Measurements from ENCODE around the gene LTB4R2.

The LTB4R2 gene

DNA sequence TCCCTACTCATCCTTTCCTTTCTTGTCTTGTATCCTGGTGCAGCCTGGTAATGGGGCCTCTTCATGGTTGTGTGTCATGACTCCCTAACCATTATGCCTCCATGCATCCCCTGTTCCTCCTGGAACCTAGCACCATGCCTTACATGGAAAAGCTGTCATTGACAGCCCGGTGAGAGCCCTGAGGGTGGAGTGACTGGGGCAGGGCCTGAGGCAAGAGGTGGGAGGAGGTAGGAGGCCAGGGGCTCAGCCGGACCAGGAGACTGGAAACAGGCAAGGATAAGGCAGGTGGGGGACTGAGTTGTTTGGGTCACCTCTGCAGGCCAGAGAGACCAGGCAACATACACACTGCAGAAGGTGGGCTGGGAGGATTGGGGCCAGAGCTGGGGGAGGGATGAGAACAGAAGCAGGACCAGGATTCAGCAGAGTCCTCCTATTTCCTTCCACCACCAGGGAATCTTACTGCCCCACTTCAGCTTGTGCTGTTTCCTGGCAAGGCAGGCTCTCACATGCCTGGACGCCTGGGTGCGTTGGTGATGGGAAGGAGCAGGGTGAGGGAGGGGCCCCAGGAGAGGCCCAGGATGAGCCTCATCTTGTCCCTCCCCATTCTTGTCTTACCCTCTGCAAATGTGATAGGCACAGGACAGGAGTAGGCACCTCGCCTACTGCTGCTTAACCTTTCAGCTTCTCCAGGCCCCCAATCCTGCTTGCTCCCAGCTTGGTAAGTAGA, at the start of gene LTB4R2:
LTB4R2 (plus strand) TSS at position 603 of the 727 bp plus-strand sequence. CDS start 525 bp downstream, outside the sequence.
- H3K9me3 ChIP-seq (ENCODE audit: control insufficient read depth, insufficient read depth, low read length) = no peaks in the 10 kb centered on the region

DNA sequence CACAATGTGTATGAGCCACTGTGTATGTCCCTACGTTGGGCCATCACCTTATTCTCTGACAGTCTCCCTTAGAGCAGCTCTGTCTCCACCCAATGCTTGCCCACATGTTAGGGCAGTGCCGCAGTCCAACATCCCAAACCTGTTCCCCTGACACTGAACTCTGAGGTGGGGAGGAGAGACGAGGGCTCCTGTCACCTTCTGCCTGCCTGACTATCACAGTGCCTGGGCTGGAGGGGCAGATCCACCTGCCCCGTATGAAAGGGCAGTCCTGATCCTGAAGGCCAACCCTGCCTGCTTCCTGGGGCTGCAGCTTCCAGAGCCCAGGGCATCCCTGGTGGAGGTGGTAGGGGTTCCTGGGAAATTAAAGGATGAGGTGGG, 49.2 kb upstream of the LTB4R2 start:
- Histone ChIP-seq H3K4me1 (ENCODE audit: control insufficient read depth, insufficient read depth, low read length) (no peaks in the 10 kb centered on the region), H3K9ac (ENCODE audit: low read depth, low read length) (no peak overlapping the region), H3K36me3 (ENCODE audit: control insufficient read depth, insufficient read depth, low read length) (no peaks in the 10 kb centered on the region), H3K9me3 (ENCODE audit: control insufficient read depth, insufficient read depth, low read length) (no peaks in the 10 kb centered on the region), H3K27me3 (ENCODE audit: control insufficient read depth, insufficient read depth, low read length) (no peaks in the 10 kb centered on the region), H3K27ac (ENCODE audit: low read depth, low read length) (no peak overlapping the region), H3K4me3 (ENCODE audit: low read depth, low read length) (no peak overlapping the region)

More for the DNA sequence above, at the start of gene LTB4R2:
- Histone ChIP-seq H3K9ac (ENCODE audit: low read depth, low read length) (no peak within 1 kb of the TSS), H3K27me3 (ENCODE audit: control insufficient read depth, insufficient read depth, low read length) (no peaks in the 10 kb centered on the region; the same call in 1 of the 2 replicates), H3K27ac (ENCODE audit: low read depth, low read length) (no peak within 1 kb of the TSS), H3K36me3 (ENCODE audit: control insufficient read depth, insufficient read depth, low read length) (peaks cover 37% of the 10 kb centered on the region), H3K4me1 (ENCODE audit: control insufficient read depth, insufficient read depth, low read length) (no peaks in the 10 kb centered on the region), H3K4me3 (ENCODE audit: low read depth, low read length) (no peak within 1 kb of the TSS)

- Histone ChIP-seq H3K27ac (ENCODE audit: low read depth, low read length) (no peak overlapping the region), H3K4me1 (ENCODE audit: control insufficient read depth, insufficient read depth, low read length) (no peaks in the 10 kb centered on the region), H3K27me3 (ENCODE audit: control insufficient read depth, insufficient read depth, low read length) (no peaks in the 10 kb centered on the region), H3K9ac (ENCODE audit: low read depth, low read length) (no peak overlapping the region), H3K9me3 (ENCODE audit: control insufficient read depth, insufficient read depth, low read length) (no peaks in the 10 kb centered on the region), H3K4me3 (ENCODE audit: low read depth, low read length) (no peak overlapping the region), H3K36me3 (ENCODE audit: control insufficient read depth, insufficient read depth, low read length) (peaks cover 3% of the 10 kb centered on the region; the same call in 1 of the 2 replicates)
Observed at GRCh38 chr14:24261256-24261968, 48.5 kb upstream of the LTB4R2 start.

DNA sequence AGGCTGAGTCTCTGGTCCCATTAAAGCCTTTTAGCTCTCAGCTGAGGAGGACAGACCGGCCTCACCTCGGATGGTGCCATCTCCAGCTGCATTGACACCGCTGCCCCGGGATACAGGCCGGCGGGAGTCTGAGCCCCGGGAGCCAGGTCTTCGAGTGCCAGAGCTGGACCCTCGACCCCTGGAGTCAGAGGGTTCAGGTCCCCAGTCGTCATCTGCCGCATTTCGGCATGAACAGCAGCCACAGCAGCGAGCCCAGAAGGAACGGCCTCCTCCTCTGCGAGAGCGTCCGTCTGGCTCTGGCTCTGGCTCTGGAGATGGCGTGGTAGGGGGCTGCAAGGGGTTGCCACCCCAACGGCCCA, 48.0 kb upstream of the LTB4R2 start:
- H3K4me1 ChIP-seq (ENCODE audit: control insufficient read depth, insufficient read depth, low read length) = no peaks in the 10 kb centered on the region
- no peaks in the 10 kb centered on the region for H3K9me3 ChIP-seq (ENCODE audit: control insufficient read depth, insufficient read depth, low read length)
- peaks cover 6% of the 10 kb centered on the region; the same call in 1 of the 2 replicates for H3K36me3 ChIP-seq (ENCODE audit: control insufficient read depth, insufficient read depth, low read length)
- H3K9ac ChIP-seq (ENCODE audit: low read depth, low read length) = no peak overlapping the region
- no peak overlapping the region for H3K27ac ChIP-seq (ENCODE audit: low read depth, low read length)
- H3K4me3 ChIP-seq (ENCODE audit: low read depth, low read length) = no peak overlapping the region
- no peaks in the 10 kb centered on the region for H3K27me3 ChIP-seq (ENCODE audit: control insufficient read depth, insufficient read depth, low read length)

DNA sequence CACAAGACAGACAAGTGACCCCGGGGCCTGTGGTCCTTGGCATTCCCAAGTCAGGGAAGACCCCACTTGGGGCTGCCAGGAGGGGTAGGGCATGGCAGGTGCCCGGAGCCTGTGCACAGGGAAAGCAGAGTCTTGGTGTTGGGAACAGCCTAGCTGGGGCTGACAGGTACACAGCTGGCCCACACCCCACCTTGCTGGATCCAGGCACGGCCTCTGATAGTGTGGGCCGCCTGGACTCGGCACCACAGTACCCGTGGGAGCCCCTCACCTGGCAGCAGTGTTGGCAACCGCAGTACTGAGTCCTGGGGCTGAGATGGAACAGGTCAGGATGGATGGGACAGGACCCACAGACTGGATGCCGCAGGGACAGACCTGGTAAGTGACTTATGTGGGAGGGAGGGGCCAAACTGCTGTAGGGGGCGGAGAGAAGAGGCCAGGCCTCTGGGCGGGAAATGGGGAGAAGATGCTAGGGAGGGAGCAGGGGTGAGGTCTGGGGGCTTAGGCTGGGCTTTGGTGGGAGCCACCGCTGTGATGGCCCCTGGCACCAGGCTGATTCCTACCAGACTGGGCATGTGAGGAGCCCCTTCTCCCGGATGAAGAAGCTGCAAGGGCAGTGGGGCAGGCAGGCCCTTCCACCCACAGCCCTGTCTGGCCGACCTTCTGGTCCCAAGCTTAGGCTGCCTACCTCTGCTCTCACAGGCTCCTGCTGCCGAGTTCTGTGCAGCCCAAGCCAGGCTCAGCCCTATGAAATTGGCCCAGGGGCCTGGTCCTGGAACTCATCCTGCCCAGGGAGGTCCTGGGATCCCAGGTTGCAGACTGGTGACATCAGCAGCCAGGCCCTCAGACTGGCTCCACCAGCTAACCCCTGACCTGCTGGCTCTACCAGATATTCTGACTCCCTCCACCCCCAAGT, 46.9 kb upstream of the LTB4R2 start, which contains the start of gene TGM1:
TGM1 (minus strand) TSS at position 357 of the 913 bp plus-strand sequence. CDS start 825 bp downstream, outside the sequence.
- Histone ChIP-seq H3K27me3 (ENCODE audit: control insufficient read depth, insufficient read depth, low read length) (no peaks in the 10 kb centered on the region), H3K9ac (ENCODE audit: low read depth, low read length) (no peak within 1 kb of the TSS), H3K9me3 (ENCODE audit: control insufficient read depth, insufficient read depth, low read length) (no peaks in the 10 kb centered on the region), H3K27ac (ENCODE audit: low read depth, low read length) (no peak within 1 kb of the TSS), H3K36me3 (ENCODE audit: control insufficient read depth, insufficient read depth, low read length) (peaks cover 9% of the 10 kb centered on the region; the same call in 1 of the 2 replicates), H3K4me3 (ENCODE audit: low read depth, low read length) (no peak within 1 kb of the TSS), H3K4me1 (ENCODE audit: control insufficient read depth, insufficient read depth, low read length) (no peaks in the 10 kb centered on the region)

- no peaks in the 10 kb centered on the region for H3K4me1 ChIP-seq (ENCODE audit: control insufficient read depth, insufficient read depth, low read length)
- H3K9me3 ChIP-seq (ENCODE audit: control insufficient read depth, insufficient read depth, low read length) = no peaks in the 10 kb centered on the region
- H3K36me3 ChIP-seq (ENCODE audit: control insufficient read depth, insufficient read depth, low read length) = peaks cover 9% of the 10 kb centered on the region
- no peak overlapping the region for H3K4me3 ChIP-seq (ENCODE audit: low read depth, low read length)
- no peak overlapping the region for H3K27ac ChIP-seq (ENCODE audit: low read depth, low read length)
- no peaks in the 10 kb centered on the region for H3K27me3 ChIP-seq (ENCODE audit: control insufficient read depth, insufficient read depth, low read length)
- no peak overlapping the region for H3K9ac ChIP-seq (ENCODE audit: low read depth, low read length)
Observed at GRCh38 chr14:24263848-24264247, 46.1 kb upstream of the LTB4R2 start.

- H3K4me3 ChIP-seq (ENCODE audit: low read depth, low read length) = no peak overlapping the region
- no peaks in the 10 kb centered on the region for H3K4me1 ChIP-seq (ENCODE audit: control insufficient read depth, insufficient read depth, low read length)
- peaks cover 9% of the 10 kb centered on the region for H3K36me3 ChIP-seq (ENCODE audit: control insufficient read depth, insufficient read depth, low read length)
- H3K9me3 ChIP-seq (ENCODE audit: control insufficient read depth, insufficient read depth, low read length) = no peaks in the 10 kb centered on the region
- no peak overlapping the region for H3K9ac ChIP-seq (ENCODE audit: low read depth, low read length)
- no peaks in the 10 kb centered on the region for H3K27me3 ChIP-seq (ENCODE audit: control insufficient read depth, insufficient read depth, low read length)
- H3K27ac ChIP-seq (ENCODE audit: low read depth, low read length) = no peak overlapping the region
Observed at GRCh38 chr14:24264298-24264697, 45.6 kb upstream of the LTB4R2 start.

- H3K27me3 ChIP-seq (ENCODE audit: control insufficient read depth, insufficient read depth, low read length) = no peaks in the 10 kb centered on the region
- H3K9me3 ChIP-seq (ENCODE audit: control insufficient read depth, insufficient read depth, low read length) = no peaks in the 10 kb centered on the region
- H3K4me1 ChIP-seq (ENCODE audit: control insufficient read depth, insufficient read depth, low read length) = no peaks in the 10 kb centered on the region
- peaks cover 9% of the 10 kb centered on the region for H3K36me3 ChIP-seq (ENCODE audit: control insufficient read depth, insufficient read depth, low read length)
- no peak overlapping the region for H3K4me3 ChIP-seq (ENCODE audit: low read depth, low read length)
- H3K9ac ChIP-seq (ENCODE audit: low read depth, low read length) = no peak overlapping the region
- no peak overlapping the region for H3K27ac ChIP-seq (ENCODE audit: low read depth, low read length)
Observed at GRCh38 chr14:24266344-24267244, 43.3 kb upstream of the LTB4R2 start.

DNA sequence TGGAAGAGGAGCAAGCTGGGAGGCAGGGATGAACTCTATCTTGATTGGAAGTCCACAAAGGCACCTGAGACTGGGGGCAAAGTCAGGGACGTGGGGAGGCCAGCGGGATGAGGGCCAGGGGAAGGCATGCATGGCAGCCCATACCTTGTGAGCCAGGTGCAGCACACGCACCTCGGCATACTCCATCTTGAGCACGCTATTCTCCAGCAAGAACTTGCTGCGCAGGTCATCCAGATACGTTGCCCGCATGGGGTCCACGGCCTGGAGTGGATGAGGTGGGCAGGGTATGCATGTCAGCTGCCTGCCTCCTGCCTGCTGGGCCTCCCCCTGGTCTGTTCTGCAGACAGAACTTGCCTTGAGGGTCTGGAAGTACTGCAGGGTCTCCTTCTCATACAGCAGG, 42.4 kb upstream of the LTB4R2 start:
- H3K36me3 ChIP-seq (ENCODE audit: control insufficient read depth, insufficient read depth, low read length) = peaks cover 9% of the 10 kb centered on the region
- H3K4me3 ChIP-seq (ENCODE audit: low read depth, low read length) = no peak overlapping the region
- H3K27ac ChIP-seq (ENCODE audit: low read depth, low read length) = no peak overlapping the region
- H3K4me1 ChIP-seq (ENCODE audit: control insufficient read depth, insufficient read depth, low read length) = 0 out of 2 replicates have a peak, but pooled peaks cover 4% of the 10 kb centered on the region
- no peaks in the 10 kb centered on the region for H3K27me3 ChIP-seq (ENCODE audit: control insufficient read depth, insufficient read depth, low read length)
- no peaks in the 10 kb centered on the region for H3K9me3 ChIP-seq (ENCODE audit: control insufficient read depth, insufficient read depth, low read length)
- no peak overlapping the region for H3K9ac ChIP-seq (ENCODE audit: low read depth, low read length)

DNA sequence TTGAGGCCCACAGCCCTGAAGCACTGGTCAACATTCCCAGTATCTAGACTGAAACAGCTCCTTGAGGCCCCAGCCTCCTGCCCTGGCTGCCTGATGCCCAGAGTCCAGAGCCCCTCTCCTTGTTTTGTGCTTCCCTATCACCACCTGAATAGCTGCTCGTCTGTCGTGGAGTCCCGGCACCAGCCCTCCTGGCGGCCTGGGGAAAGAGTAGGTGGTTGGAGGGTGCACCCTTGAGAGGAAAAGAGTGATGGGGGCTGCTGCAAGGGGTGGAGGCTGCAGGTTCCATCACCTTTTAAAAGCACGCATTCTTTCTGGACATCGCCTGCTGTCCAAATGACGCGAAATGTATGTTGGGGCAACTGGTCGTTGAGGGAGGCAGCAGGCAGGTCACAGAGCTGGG, 41.7 kb upstream of the LTB4R2 start:
- no peak overlapping the region for H3K4me3 ChIP-seq (ENCODE audit: low read depth, low read length)
- H3K4me1 ChIP-seq (ENCODE audit: control insufficient read depth, insufficient read depth, low read length) = 0 out of 2 replicates have a peak, but pooled peaks cover 4% of the 10 kb centered on the region
- no peaks in the 10 kb centered on the region for H3K27me3 ChIP-seq (ENCODE audit: control insufficient read depth, insufficient read depth, low read length)
- H3K9me3 ChIP-seq (ENCODE audit: control insufficient read depth, insufficient read depth, low read length) = no peaks in the 10 kb centered on the region
- peaks cover 9% of the 10 kb centered on the region for H3K36me3 ChIP-seq (ENCODE audit: control insufficient read depth, insufficient read depth, low read length)
- no peak overlapping the region for H3K9ac ChIP-seq (ENCODE audit: low read depth, low read length)
- H3K27ac ChIP-seq (ENCODE audit: low read depth, low read length) = no peak overlapping the region

All from HUES48 (cell line).